Measurements from ENCODE around the gene MMP17. TPM values are rescaled to one million over a fixed set of nuclear protein-coding genes. Genes with fewer than 3 reads are reported as not detected.
A peak's percentile ranks its signal among the peaks of the same experiment; 100 is the strongest.

Gene MMP17
- polyA plus RNA-seq, 1 donor, result 0.65 TPM

DNA sequence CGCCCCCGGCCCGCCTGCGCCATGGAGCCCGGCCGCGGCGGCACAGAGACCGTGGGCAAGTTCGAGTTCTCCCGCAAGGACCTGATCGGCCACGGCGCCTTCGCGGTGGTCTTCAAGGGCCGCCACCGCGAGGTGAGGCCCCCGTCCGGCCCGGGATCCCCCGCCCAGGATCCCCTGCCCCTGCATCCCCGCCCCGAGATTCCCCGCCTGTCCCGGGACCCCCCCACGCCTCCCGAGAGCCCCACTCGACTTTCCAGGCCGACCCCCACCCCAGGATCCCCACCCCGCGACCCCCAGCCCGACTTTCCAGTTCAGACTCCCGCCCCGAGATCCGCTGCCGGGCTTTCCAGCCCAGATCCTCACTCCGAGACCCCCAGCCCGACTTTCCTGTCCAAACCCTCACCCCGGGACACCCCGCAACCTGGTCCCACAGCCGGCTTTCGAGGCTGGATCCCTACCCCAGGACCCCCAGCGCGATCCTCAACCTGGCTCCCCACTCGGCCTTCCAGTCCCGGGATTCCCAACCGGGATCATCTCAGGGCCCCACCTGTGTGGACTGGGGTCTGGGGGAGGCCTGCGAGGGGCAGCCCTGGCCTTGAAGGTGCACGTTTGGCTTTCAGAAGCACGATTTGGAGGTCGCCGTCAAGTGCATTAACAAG, 66.9 kb downstream of the MMP17 start:
- DNase-seq, result no peak

DNA sequence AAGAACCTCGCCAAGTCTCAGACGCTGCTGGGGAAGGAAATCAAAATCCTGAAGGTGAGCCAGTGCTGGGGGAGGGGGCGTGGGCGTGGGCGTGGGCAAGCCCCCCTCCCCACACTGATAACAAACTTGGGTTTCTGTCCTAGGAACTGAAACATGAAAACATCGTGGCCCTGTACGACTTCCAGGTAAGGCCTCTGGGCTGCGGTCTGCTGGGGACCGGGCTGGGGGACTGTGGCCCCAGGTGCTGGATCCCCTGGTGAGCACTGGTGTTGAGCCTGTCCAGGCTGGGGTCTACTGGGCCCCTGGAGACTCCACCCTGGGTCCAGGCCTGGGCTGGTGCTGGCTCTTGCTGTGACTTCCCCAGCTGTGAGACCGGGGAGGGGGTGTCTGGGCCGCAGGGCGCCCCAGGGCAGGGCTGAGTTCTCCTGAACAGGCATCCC, 67.5 kb downstream of the MMP17 start:
- DNase-seq, result no peak

DNA sequence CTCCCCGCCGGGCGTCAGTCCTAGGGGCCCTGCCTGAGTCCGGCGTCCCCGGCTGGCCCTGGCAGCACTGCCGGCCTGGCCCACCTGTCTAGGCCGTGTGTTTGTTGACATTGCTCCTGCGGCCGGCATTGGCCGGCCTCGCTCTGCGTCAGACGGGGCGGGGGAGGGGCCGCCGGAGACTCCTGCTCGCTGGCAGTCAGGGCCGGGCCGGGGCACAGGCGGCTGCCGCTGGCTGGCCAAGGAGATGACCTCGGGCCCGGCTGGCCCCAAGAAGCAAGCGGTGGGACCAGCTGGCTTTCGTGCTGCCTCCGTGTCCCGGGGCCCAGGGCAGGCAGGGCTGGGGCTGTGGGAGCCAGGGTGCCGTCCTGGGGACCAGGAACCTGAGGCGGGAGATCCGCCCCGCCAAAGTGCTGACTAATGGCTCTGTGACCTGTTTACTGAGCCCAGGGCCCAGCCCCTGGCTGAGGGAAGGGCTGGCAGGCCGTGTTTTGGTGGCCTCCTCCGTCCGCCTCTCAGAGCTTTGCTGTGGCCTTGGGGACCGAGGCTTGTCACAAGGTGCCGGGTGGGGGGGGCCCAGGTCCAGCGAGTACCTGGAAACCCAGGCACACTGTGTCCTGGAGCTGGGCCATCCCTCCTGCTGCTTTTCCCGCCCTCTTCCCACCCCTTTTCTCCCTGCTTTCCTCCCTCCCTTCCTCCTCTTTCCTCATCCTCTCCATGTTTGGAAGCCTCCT, 68.1 kb downstream of the MMP17 start:
- DNase-seq, result peak; percentile 77

DNA sequence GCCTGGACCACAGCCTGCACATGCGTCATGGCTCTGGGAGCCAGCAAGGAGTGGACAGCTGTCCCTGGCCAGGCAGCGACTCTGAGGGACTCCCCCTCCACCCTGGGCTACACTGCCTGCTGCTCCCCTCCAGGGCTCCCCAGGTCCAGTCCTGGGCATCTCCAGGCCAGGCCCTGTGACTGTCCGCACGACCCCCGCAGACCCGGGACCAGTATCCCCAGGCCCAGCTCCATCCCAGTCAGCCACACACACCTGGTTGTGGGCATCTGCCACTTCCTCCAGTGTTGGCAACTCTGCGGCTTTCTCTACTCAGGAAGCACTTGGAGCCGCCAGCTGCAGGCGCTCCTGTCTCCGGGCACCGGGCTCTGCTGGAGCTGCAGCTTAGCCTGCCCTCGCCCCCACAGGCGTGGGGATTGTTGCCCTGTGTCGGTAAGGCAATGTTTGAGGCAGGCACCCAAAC, 68.6 kb downstream of the MMP17 start:
- no peak for DNase-seq

DNA sequence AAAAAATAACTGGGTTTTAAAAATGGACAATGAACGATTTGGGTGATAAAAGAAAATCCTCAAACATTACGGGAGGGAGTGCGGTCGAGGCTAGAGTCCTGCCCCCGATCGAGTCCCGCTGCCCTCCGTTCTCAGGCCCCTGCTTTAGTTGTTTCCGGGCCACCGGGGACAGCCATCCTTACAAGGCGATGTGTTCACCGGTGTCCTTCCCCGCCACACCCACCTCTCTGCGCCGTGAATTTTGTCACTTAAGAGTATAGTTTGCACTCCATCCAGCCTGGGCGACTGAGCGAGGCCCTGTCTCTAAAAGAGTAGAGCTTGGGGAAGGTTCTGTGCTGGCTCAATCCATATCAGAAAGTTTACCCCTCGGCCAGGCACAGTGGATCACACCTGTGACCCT, 69.1 kb downstream of the MMP17 start:
- no peak for DNase-seq

DNA sequence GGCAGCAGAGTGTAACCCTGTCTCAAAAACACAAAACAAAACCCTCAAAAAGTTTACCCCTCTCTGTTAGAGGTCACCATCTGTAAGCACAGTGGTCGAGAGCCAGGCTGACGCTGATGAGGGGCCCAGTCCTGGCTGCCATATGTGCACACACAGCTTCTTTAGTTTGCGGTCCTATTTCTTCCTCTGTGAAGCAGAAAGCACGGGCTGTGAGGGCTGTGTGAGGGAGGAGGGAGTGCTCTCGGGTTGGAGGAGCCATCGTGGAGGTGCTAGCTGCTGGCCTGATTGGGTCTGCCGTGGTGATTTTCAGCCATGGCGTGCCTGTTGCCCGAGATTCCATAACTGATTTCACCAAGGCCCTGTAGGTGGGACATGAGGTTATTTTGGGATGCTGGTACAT, 69.7 kb downstream of the MMP17 start:
- DNase-seq, result no peak

DNA sequence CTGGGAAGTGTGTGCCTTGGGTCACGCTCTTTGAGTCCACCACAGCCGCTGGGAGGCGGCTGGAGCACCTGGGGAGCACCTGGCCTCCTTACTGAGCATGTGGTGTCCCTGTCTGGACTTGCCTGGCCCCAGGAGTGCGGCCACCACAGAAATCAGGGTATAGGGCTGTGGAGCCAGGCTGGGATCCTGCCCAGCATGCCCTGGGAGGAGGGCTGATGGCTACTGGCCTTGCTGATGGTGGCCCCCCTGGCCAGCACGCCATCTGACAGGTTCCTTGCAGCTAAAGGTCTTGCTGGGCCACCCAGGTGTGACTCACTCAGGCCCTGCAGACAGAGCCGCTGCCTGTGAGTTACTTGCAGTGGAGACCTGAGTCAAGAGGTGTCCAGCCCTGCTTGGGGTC, 72.2 kb downstream of the MMP17 start:
- no peak for DNase-seq

Other genes starting within 250 kb of the MMP17 start
- gene SFSWAP, start 117.3 kb upstream of the MMP17 start, polyA plus RNA-seq (ENCODE audit: insufficient read length), result 52.6 TPM
- gene ULK1, start 66.2 kb downstream of the MMP17 start, polyA plus RNA-seq (ENCODE audit: insufficient read length), result 26.8 TPM
- gene PUS1, start 100.9 kb downstream of the MMP17 start, polyA plus RNA-seq (ENCODE audit: insufficient read length), result 17.3 TPM
- gene EP400, start 121.5 kb downstream of the MMP17 start, polyA plus RNA-seq (ENCODE audit: insufficient read length), result 50.4 TPM

All from left kidney (tissue), 2 donors.